Measurements from ENCODE around the gene TLE7.

Gene TLE7

DNA sequence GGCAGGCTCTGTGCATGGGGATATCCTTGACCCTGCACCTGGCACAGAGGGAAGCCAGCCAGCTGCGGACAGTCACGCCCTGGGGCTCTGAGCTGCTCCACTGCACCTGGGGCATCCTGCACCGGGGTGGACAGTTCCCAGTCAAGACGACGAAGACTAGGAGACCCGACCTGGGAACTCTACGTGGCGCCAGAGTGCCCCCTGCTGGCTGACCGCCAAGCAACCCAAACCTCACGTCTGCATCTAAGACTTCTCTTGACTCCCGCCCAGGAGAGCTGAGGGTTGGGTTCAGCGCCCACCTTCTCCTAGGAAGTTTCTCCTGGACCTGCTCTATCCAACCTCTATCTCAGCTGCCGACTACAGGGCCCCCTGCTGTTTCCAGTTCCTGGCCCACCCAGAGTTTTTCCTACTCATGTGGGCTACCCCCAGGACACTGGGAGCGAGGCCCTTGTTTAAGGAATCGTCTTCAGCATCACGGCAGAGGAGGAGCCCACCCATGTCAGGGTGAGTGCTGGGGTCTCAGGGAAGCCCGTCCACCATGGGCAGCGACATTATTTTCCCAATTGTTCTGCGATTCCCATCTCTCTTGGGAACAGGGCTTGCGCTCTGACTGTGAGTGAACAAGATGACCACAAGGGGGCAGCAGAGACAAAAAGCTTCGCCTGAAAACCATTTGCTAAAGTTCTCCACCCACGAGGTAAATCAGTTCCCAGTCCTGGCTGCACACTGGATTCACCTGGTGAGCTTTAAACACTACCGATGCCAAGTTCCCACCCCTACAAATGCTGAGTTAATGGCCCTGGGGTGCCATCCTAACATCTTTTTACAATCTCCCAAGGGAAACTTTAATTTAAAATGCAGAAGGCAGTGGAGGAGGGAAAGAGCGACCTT, 29.3 kb downstream of the TLE7 start:
- DNase-seq (ENCODE audit: low spot score), result peak; percentile 87

- no peak for DNase-seq (ENCODE audit: low spot score)
These were observed 31.7 kb downstream of the TLE7 start for GRCh38 chr16:71410146-71410545.

DNA sequence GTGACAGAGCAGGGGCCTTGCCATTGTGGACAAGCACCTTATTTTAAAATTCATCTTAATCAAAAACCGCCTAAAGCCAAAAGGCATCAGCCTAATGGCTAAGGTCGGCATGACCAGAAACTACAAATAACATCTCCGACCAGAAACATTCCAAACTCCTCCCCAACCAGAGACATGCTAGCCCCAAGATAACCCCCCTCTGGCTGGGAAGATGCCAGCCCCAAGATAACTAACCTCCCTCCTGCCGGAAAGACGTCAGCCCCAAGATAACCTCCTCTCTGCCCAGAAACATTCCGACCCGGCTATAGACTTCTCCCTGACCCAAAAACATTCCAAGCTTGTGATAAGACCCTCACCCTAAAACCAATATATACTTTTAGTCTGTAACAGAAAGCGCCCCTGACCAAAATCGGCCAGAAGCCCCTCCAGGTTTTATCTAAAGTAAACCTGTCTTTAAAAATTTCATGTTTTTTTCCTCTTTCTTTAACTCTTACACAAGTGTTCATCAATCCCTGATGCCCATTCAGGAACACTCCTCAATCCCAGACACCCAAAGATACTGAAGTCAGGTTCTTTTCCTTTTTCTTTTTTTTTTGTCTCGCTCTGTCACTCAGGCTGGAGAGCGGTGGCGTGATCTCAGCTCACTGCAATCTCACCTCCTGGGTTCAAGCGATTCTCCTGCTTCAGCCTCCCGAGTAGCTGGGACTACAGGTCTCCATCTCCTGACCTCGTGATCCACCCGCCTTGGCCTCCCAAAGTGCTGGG, 32.7 kb downstream of the TLE7 start:
- no peak for DNase-seq (ENCODE audit: low spot score)

GRCh38 chr16:71408536-71408935, 33.3 kb downstream of the TLE7 start:
- DNase-seq (ENCODE audit: low spot score), result no peak

- DNase-seq (ENCODE audit: low spot score), result no peak
These were observed 34.1 kb downstream of the TLE7 start for GRCh38 chr16:71407731-71408130.

DNA sequence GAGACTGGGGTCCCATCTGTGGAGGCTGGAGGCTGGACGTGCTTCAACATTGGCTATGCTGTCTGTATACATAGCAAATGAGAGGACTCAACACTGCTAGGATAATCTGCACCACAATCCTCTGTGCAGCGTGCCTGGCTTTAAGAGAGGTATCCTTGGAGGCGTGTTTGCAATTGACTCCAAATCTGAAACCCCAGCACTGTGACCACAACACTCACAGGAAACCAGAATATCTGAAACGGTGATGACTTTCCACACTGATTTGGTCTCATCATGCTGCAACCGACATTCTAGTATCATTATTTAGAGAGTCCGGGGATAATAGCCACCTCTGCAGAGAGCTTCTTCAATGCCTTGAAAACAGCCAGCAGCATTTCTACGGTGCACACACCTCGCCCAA, 35.1 kb downstream of the TLE7 start:
- DNase-seq (ENCODE audit: low spot score), result no peak

- DNase-seq (ENCODE audit: low spot score), result no peak
These were observed 35.5 kb downstream of the TLE7 start for GRCh38 chr16:71406316-71406715.

DNA sequence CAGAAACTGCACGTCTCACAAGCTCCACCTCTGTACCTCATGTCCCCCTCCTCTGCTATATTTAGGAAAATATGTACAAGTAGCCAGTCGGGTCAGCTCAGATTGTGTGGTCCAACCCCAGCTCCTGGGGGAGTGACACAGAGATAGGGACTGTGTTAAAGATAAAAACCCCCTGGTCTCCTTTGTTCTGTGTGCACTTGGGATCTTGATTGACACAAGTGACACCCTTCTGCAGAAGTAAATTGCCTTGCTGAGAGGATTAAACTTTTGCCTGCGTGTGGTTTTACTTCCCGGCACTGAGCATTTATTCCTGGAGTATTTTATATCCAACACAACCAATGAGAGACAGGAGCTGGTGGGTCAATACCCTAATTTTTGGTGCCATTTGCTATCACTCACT, 37.5 kb downstream of the TLE7 start:
- DNase-seq (ENCODE audit: low spot score), result no peak

DNA sequence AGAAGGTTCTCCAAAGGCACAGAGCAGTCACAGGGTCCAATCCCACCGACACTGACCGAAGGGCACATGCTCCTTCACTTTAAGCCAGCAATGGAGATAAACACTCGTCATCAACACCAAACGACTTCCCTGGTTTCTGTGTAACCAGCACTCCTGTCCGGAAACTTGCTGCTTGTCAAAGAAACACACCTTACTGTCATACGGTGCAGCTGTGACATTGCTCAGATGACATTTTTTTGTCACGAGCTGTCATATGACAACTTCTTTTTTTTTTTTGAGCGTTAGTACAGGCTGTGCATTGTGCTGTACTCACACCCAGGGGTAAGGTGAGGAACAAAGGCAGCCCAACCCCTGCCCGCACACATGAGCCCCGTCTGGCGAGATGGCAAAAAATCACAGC, 39.2 kb downstream of the TLE7 start:
- no peak for DNase-seq (ENCODE audit: low spot score)

- no peak for DNase-seq (ENCODE audit: low spot score)
These were observed 39.8 kb downstream of the TLE7 start for GRCh38 chr16:71402007-71402406.

- no peak for DNase-seq (ENCODE audit: low spot score)
These were observed 41.9 kb downstream of the TLE7 start for GRCh38 chr16:71399801-71400563.

DNA sequence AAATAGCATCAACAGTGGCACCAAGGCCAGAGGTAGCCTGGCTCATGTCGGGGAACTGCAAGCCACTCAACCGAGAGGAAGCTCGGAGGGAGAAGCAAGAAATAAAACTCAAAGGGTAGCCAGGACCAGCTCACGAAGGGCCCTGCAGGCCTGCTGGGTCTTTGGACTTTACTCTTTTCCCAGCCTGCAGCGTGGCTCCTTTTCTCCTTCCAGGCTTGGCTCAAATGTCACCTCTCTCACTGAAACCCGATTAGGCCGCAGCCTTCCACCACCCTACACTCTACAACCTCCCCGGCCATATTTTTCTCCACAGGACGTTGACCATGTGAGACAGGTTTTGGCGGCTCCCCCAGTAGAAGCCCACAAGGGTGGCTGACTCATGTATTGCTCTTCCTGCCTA, 45.3 kb downstream of the TLE7 start:
- no peak for DNase-seq (ENCODE audit: low spot score)

DNA sequence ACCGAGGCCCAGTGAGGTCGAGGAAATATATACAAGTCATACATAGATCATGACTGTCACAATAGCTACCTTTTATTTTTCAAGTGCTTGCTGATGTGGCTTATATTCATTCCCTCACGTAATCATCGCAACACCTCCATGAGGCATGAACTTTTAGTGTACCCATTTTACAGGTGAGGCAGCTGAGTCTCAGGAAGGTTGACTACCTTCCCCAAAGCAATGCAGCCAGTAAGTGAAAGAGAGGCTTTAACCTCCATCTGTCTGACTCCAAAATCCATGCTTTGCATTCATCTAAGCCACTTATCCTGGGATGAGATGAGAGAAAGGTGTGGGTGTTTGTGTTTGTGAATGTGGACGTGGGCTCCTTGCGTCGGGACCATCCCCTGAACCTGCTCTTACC, 52.5 kb downstream of the TLE7 start:
- no peak for DNase-seq (ENCODE audit: low spot score)

DNA sequence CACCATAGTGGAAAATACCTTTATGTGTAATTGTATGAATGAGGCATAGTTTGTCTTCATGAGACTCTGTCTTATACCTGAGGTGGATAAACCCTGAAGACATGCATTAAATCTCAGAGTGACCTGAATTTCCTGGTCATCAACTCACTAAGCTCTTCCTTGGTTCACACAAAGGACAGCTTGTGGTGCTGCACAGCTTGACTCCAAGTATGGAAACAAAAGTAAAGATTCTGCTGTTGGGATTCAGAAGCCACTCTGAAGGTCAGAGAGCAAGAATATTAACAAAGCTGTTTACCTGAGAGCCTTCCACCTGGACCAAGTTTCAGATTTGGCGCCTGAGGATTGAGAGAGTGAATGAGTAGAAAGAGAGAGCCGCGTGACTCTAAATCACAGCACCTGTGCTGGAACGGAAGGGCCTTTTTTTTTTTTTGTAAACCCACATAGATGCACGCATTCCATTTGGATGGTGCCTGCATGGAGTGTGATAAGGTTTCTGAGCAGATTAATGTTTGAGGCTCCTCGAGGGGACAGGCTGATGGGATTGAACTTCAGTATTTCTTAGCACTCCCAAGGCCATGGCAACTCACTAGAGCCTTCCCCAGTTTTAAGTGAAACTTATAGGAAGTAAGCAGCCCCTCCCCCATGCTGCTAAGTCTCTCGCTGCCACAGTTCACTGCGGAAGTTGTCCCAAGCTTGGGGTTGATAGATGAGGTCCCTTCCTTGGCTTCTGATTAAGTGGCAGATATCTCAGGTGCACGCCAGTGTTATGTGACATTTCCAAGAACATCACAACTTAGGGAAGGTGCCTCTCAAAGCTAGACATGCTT, 54.6 kb downstream of the TLE7 start:
- no peak for DNase-seq (ENCODE audit: low spot score)

GRCh38 chr16:71384073-71384724, 57.7 kb downstream of the TLE7 start:
- DNase-seq (ENCODE audit: low spot score), result no peak

GRCh38 chr16:71383054-71383773, 58.6 kb downstream of the TLE7 start:
- peak; percentile 28 for DNase-seq (ENCODE audit: low spot score)

DNA sequence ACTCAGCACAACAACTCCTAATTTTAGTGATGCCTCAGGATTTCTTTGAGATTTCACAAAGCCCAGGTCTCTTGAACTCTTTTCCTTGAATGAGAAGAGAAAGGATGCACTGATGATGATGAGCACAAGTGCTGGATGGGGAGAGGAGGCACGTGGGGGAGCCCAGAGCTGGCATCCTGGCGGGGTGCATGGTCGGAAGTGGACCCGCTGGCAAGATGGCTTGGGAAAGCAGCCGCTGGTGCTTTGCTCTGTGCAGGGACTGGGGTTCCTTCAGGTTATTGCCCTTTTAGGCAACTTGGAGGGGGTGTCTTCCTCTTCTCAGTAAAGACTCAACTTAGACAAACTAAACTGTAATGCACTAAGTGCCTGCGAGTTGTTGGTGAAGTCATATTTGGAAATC, 61.0 kb downstream of the TLE7 start:
- no peak for DNase-seq (ENCODE audit: low spot score)

Data from COLO829 (cell line).